Adrenal gland (tissue), 12 donors: ENCODE data around the gene CCR5. TPM values are rescaled to one million over a fixed set of nuclear protein-coding genes. Genes with fewer than 3 reads are reported as not detected.

Experiments
- DNase-seq, 7 donors: peaks; one replicate each; pipeline ENCODE4 v3.0.0-alpha.2; 2019 to 2020
- H3K27ac ChIP-seq, 5 donors: fragments of 200-600 bp; sonication (generic) in 4 of 5; 1 replicate in 3 of 5; 2 replicates in 2 of 5; pipeline versions ENCODE4 v1.5.1 to v1.8.0; 2016 to 2020; ENCODE audit warnings: mild to moderate bottlenecking in 1 of 5
- H3K27me3 ChIP-seq: fragments of 200-600 bp; 2 replicates; pipeline ENCODE4 v1.8.0; 2021
- H3K36me3 ChIP-seq, 2 donors: fragments of 200-600 bp; replicated peaks in 1 of 2; 1 replicate in 1 of 2; 2 replicates in 1 of 2; pipeline versions ENCODE4 v1.5.1 to v1.8.0; 2018 to 2022
- H3K4me1 ChIP-seq, 2 donors: fragments of 200-600 bp; replicated peaks in 1 of 2; 1 replicate in 1 of 2; 2 replicates in 1 of 2; pipeline versions ENCODE4 v1.5.1 to v1.8.0; 2018 to 2021
- H3K4me3 ChIP-seq, 4 donors: fragments of 200-600 bp; sonication (generic) in 3 of 4; one replicate each; pipeline ENCODE4 v1.5.1; 2016 to 2018
- H3K9me3 ChIP-seq, 3 donors: fragments of 200-600 bp; sonication (generic) in 1 of 3; replicated peaks in 1 of 3; 1 replicate in 2 of 3; 2 replicates in 1 of 3; pipeline versions ENCODE4 v1.5.1 to v1.8.0; 2016 to 2021
- CTCF ChIP-seq, 6 experiments: fragments of 450-650 bp in 4 of 6; fragments of 200-600 bp in 2 of 6; sonication (generic) in 1 of 6; IDR thresholded peaks; 1 replicate in 5 of 6; 2 replicates in 1 of 6; pipeline versions ENCODE4 v1.5.1 to v1.8.0; 2016 to 2021; ENCODE audit warnings: antibody characterized with exemption in 6 of 6, mild to moderate bottlenecking in 2 of 6, moderate library complexity in 1 of 6
- POLR2A ChIP-seq, 2 donors: fragments of 450-650 bp; IDR thresholded peaks; one replicate each; pipeline ENCODE4 v1.6.1; 2017; ENCODE audit warnings: antibody characterized with exemption in 2 of 2, mild to moderate bottlenecking in 2 of 2, moderate library complexity in 1 of 2
- WGBS, 4 donors: extraction: QIAGEN DNeasy Blood & Tissue Kit in 2 of 4; methylation state at CpG; one replicate each; pipeline versions ENCODE4 v1.1.5 to v1.1.7; 2013 to 2017; 5-methylcytosine and 5-hydroxymethylcytosine counted together
- intact Hi-C, 2 donors: fragments of 100-400 bp; cut with DNase I; formaldehyde crosslinking; loops; one replicate each; pipeline versions ENCODE4 v1.14.1 to v1.15.0; 2022 to 2023
- polyA plus RNA-seq, 3 donors: library from polyadenylated mRNA; stranded (reverse); fragments of 200-250 nt in 2 of 3; fragments of 350-450 nt in 1 of 3; fragmentation: Illumina TruSeq in 1 of 3; extraction: RNeasy Lipid Tissue Mini Kit (QIAGEN cat#74804) in 1 of 3; gene quantifications; one replicate each; pipeline ENCODE4 v1.2.3, GENCODE V29; 2013 to 2014
- total RNA-seq, 9 donors: library from RNA; depleted of rRNA in 4 of 9; stranded (reverse); fragments of >200 nt in 4 of 9; fragments of 120-200 nt in 1 of 9; fragmentation: NEBNext Ultra II Directional in 1 of 9; extraction: Animal tissue kit (Norgen Biotek cat#: 25700) in 1 of 9; gene quantifications; one replicate each; pipeline versions ENCODE4 v1.1.0 to v1.2.4, GENCODE V29; 2013 to 2023
- donor health status: healthy with polysubstance abuse.
- donor health status: Bipolar disorder and iron deficiency.
- donor health status: DM: yes; HTN: yes; CAD: no.
- donor health status: DM: no; HTN: no; CAD: no.
- donor health status: DM: no; HTN: no; CAD: no.
- donor health status: DM: yes; HTN: yes; CAD: no.

CCR5 gene
- total and polyA plus RNA-seq, 12 donors = 0.06 to 3.7 (median 0.94) TPM

GRCh38 chr3:46367811-46368210 is 2.9 kb upstream of the CCR5 start:
- H3K27ac ChIP-seq = no peak overlapping the region
- H3K4me1 ChIP-seq = peaks cover 3 to 6% of the 10 kb centered on the region in 2 donors
- no peaks in the 10 kb centered on the region for H3K9me3 ChIP-seq
- H3K4me3 ChIP-seq = no peak overlapping the region
- no peak for DNase-seq
- 74 to 93% (median 85%) methylated on average over 5 of the region's 5 CpGs for WGBS, 4 donors
- TF ChIP-seq POLR2A (IDR thresholded peaks at IDR 0.05) = no peak
- H3K36me3 ChIP-seq = no peaks in the 10 kb centered on the region
- intact Hi-C loops = no loop called here
- H3K27me3 ChIP-seq = peaks cover 7% of the 10 kb centered on the region

GRCh38 chr3:46368569-46368968 is 2.2 kb upstream of the CCR5 start:
- H3K4me1 ChIP-seq = peaks cover 3 to 6% of the 10 kb centered on the region in 2 donors
- 45 to 57% (median 52%) methylated on average over 7 of the region's 7 CpGs for WGBS, 4 donors
- TF ChIP-seq CTCF (IDR thresholded peaks at IDR 0.05) (peak in 5 of 6 experiments; percentile 9 to 37 (median 33)), POLR2A (IDR thresholded peaks at IDR 0.05) (no peak)
- H3K4me3 ChIP-seq = no peak overlapping the region
- H3K27me3 ChIP-seq = peaks cover 14% of the 10 kb centered on the region
- no peak overlapping the region for H3K27ac ChIP-seq
- H3K36me3 ChIP-seq = no peaks in the 10 kb centered on the region
- intact Hi-C loops = no loop called here
- H3K9me3 ChIP-seq = no peaks in the 10 kb centered on the region
- peak; percentile 24 to 75 (median 44) for DNase-seq

- intact Hi-C loops = no loop called here
- peaks cover 18% of the 10 kb centered on the region for H3K27me3 ChIP-seq
- WGBS, 4 donors = 81 to 85% (median 83%) methylated on average over 4 of the region's 4 CpGs
Measured at GRCh38 chr3:46369151-46369550, 1.6 kb upstream of the CCR5 start.

GRCh38 chr3:46369675-46370132 is 1.0 kb upstream of the CCR5 start:
- DNase-seq = peak in 1 of 7 donors; percentile 1
- H3K9me3 ChIP-seq = no peaks in the 10 kb centered on the region
- intact Hi-C loops = loop anchor here in 1 of 2 donors (10.0 kb wide), 1 partner anchor 285 kb away; no protein-coding TSS in a partner anchor
- peaks cover 18% of the 10 kb centered on the region for H3K27me3 ChIP-seq
- peak overlapping the region in 1 of 5 donors; percentile 13 for H3K27ac ChIP-seq
- TF ChIP-seq CTCF (IDR thresholded peaks at IDR 0.05) (no peak), POLR2A (IDR thresholded peaks at IDR 0.05) (no peak)
- H3K36me3 ChIP-seq = no peaks in the 10 kb centered on the region
- peaks cover 3 to 6% of the 10 kb centered on the region in 2 donors for H3K4me1 ChIP-seq
- WGBS, 4 donors = 50 to 71% (median 58%) methylated on average over 6 of the region's 6 CpGs
- H3K4me3 ChIP-seq = no peak overlapping the region

More at GRCh38 chr3:46369151-46369550, 1.6 kb upstream of the CCR5 start:
- TF ChIP-seq CTCF (IDR thresholded peaks at IDR 0.05) = no peak
- no peak for TF ChIP-seq POLR2A (IDR thresholded peaks at IDR 0.05)
- Histone ChIP-seq H3K9me3 (no peaks in the 10 kb centered on the region), H3K27ac (no peak overlapping the region), H3K4me1 (peaks cover 3 to 6% of the 10 kb centered on the region in 2 donors), H3K4me3 (no peak overlapping the region), H3K36me3 (no peaks in the 10 kb centered on the region)
- no peak for DNase-seq
